H1 (cell line): ENCODE measurements around the gene CNDP1. TPM values are rescaled to one million over a fixed set of nuclear protein-coding genes. Genes with fewer than 3 reads are reported as not detected.

ENCODE experiments used
- CTCF ChIA-PET: fragments of 300-600 bp; sonication (Branson Sonifier 250); formaldehyde crosslinking; loops from one replicate; lab custom pipeline; 2021; ENCODE audit not compliant: partially characterized antibody; lab: Charles Lee
- POLR2A ChIA-PET: fragments of 300-600 bp; sonication (Branson Sonifier 250); formaldehyde crosslinking; loops from one replicate; lab custom pipeline; 2021; ENCODE audit warnings: inconsistent platforms; ENCODE audit not compliant: partially characterized antibody; lab: Charles Lee
- DNase-seq, 2 experiments: peaks; one replicate each; pipeline versions ENCODE4 v3.0.0 to v3.0.0-alpha.2; 2010 to 2022; ENCODE audit warnings: low spot score in 2 of 2, low read depth in 1 of 2, mixed read lengths in 1 of 2
- FAIRE-seq: peaks from 2 replicates; lab custom pipeline; 2011; peaks lifted over from hg19 to GRCh38; lab: Jason Lieb, UNC
- H2AFZ ChIP-seq: 2 replicates; pipeline ENCODE4 v1.8.1; 2012; ENCODE audit warnings: low read length, inconsistent platforms
- H2AK5ac ChIP-seq: 2 replicates; pipeline ENCODE4 v1.6.1; 2013; ENCODE audit warnings: low read depth, low read length
- H2BK120ac ChIP-seq: replicated peaks from 2 replicates; pipeline ENCODE3; 2013; ENCODE audit warnings: low read depth, low read length, inconsistent platforms
- H2BK12ac ChIP-seq: 2 replicates; pipeline ENCODE4 v1.6.1; 2013; ENCODE audit warnings: low read depth, low read length
- H2BK15ac ChIP-seq: 2 replicates; pipeline ENCODE4 v1.6.1; 2013; ENCODE audit warnings: low read length
- H2BK20ac ChIP-seq: 2 replicates; pipeline ENCODE4 v1.6.1; 2013; ENCODE audit warnings: low read length
- H2BK5ac ChIP-seq: 2 replicates; pipeline ENCODE4 v1.6.1; 2013; ENCODE audit warnings: low read depth, low read length
- H3K14ac ChIP-seq: 2 replicates; pipeline ENCODE4 v1.6.1; 2013; ENCODE audit warnings: inconsistent platforms; ENCODE audit not compliant: insufficient read length
- H3K18ac ChIP-seq: 2 replicates; pipeline ENCODE4 v1.6.1; 2013; ENCODE audit warnings: low read length; ENCODE audit errors: extremely low read depth
- H3K23ac ChIP-seq: 2 replicates; pipeline ENCODE4 v1.6.1; 2013; ENCODE audit warnings: inconsistent platforms; ENCODE audit not compliant: insufficient read length
- H3K23me2 ChIP-seq: 2 replicates; pipeline ENCODE4 v1.6.1; 2013; ENCODE audit warnings: low read depth, low read length
- H3K27ac ChIP-seq: 2 replicates; pipeline ENCODE4 v1.6.1; 2011; ENCODE audit warnings: low read depth, low read length, inconsistent platforms
- H3K27me3 ChIP-seq, 4 experiments: replicated peaks in 1 of 4; 1 replicate in 1 of 4; 2 replicates in 3 of 4; pipeline versions ENCODE4 v1.6.1 to v1.8.1; 2011 to 2013; ENCODE audit warnings: low read length in 3 of 4, mild to moderate bottlenecking in 3 of 4, inconsistent platforms in 2 of 4, mixed read lengths in 2 of 4, moderate library complexity in 1 of 4; ENCODE audit not compliant: control insufficient read depth in 3 of 4, insufficient read depth in 3 of 4; ENCODE audit errors: extremely low read depth in 1 of 4
- H3K36me3 ChIP-seq, 4 experiments: 2 replicates each; pipeline versions ENCODE4 v1.6.1 to v1.8.1; 2011 to 2013; ENCODE audit warnings: mild to moderate bottlenecking in 4 of 4, low read length in 3 of 4, moderate library complexity in 2 of 4, control low read depth in 1 of 4, inconsistent platforms in 1 of 4; ENCODE audit not compliant: insufficient read depth in 4 of 4, control insufficient read depth in 2 of 4
- H3K4ac ChIP-seq: replicated peaks from 2 replicates; pipeline ENCODE3; 2013; ENCODE audit warnings: low read length, low read depth, mixed read lengths, inconsistent platforms; ENCODE audit not compliant: insufficient read length
- H3K4me1 ChIP-seq, 4 experiments: replicated peaks in 1 of 4; 1 replicate in 1 of 4; 2 replicates in 3 of 4; pipeline versions ENCODE4 v1.6.1 to v1.8.1; 2011 to 2013; ENCODE audit warnings: low read length in 3 of 4, inconsistent platforms in 2 of 4, mixed read lengths in 1 of 4; ENCODE audit not compliant: insufficient read depth in 4 of 4, control insufficient read depth in 3 of 4
- H3K4me2 ChIP-seq, 2 experiments: 2 replicates each; pipeline versions ENCODE4 v1.6.1 to v1.8.1; 2011 to 2013; ENCODE audit warnings: low read depth in 2 of 2, low read length in 2 of 2, control low read depth in 1 of 2, inconsistent platforms in 1 of 2, mild to moderate bottlenecking in 1 of 2; ENCODE audit not compliant: insufficient read depth in 1 of 2
- H3K4me3 ChIP-seq, 4 experiments: fragments of 200-600, 300-600 bp in 1 of 4; sonication (generic), shearing (Covaris generic), sonication (Bioruptor Twin) in 1 of 4; 2 replicates each; pipeline versions ENCODE4 v1.5.1 to v1.8.1; 2011 to 2016; ENCODE audit warnings: low read length in 4 of 4, low read depth in 3 of 4, control low read depth in 2 of 4, inconsistent platforms in 2 of 4, mild to moderate bottlenecking in 2 of 4, mixed read lengths in 1 of 4, moderate library complexity in 1 of 4; ENCODE audit not compliant: insufficient read depth in 2 of 4; ENCODE audit errors: extremely low read depth in 1 of 4
- H3K56ac ChIP-seq: replicated peaks from 2 replicates; pipeline ENCODE3; 2013; ENCODE audit warnings: low read depth, mild to moderate bottlenecking, mixed read lengths, low read length, inconsistent platforms; ENCODE audit not compliant: insufficient read length
- H3K79me1 ChIP-seq: 2 replicates; pipeline ENCODE4 v1.6.1; 2013; ENCODE audit warnings: low read depth, low read length, control low read depth
- H3K79me2 ChIP-seq, 2 experiments: 2 replicates each; pipeline versions ENCODE4 v1.6.1 to v1.8.1; 2012 to 2013; ENCODE audit warnings: low read length in 2 of 2, mild to moderate bottlenecking in 2 of 2, inconsistent platforms in 1 of 2; ENCODE audit not compliant: insufficient read depth in 2 of 2, control insufficient read depth in 1 of 2
- H3K9ac ChIP-seq, 4 experiments: replicated peaks in 1 of 4; 1 replicate in 1 of 4; 2 replicates in 3 of 4; pipeline versions ENCODE4 v1.6.1 to v1.8.1; 2011 to 2013; ENCODE audit warnings: low read depth in 3 of 4, low read length in 3 of 4, control low read depth in 2 of 4, mild to moderate bottlenecking in 2 of 4, moderate library complexity in 2 of 4, inconsistent platforms in 1 of 4; ENCODE audit errors: extremely low read depth in 1 of 4
- H3K9me3 ChIP-seq, 2 experiments: 2 replicates each; pipeline versions ENCODE4 v1.6.1 to v1.8.1; 2012 to 2013; ENCODE audit warnings: mild to moderate bottlenecking in 2 of 2, moderate library complexity in 2 of 2, control low read depth in 1 of 2, inconsistent platforms in 1 of 2, low read depth in 1 of 2, low read length in 1 of 2, mixed read lengths in 1 of 2; ENCODE audit not compliant: insufficient read depth in 2 of 2
- H4K20me1 ChIP-seq, 2 experiments: replicated peaks in 1 of 2; 2 replicates each; pipeline versions ENCODE3 to v1.8.1; 2011 to 2013; ENCODE audit warnings: inconsistent platforms in 2 of 2, low read length in 2 of 2, mild to moderate bottlenecking in 1 of 2; ENCODE audit not compliant: insufficient read depth in 2 of 2, control insufficient read depth in 1 of 2
- H4K5ac ChIP-seq: 2 replicates; pipeline ENCODE4 v1.6.1; 2013; ENCODE audit warnings: low read length, low read depth, mixed read lengths, inconsistent platforms; ENCODE audit not compliant: insufficient read length
- H4K8ac ChIP-seq: 2 replicates; pipeline ENCODE4 v1.8.0; 2013; ENCODE audit warnings: mild to moderate bottlenecking, moderate library complexity, low read length, inconsistent platforms; ENCODE audit not compliant: insufficient read depth; ENCODE audit errors: extremely low read depth
- H4K91ac ChIP-seq: replicated peaks from 2 replicates; pipeline ENCODE3; 2013; ENCODE audit warnings: low read length, mixed read lengths, inconsistent platforms; ENCODE audit not compliant: insufficient read length
- CBX8 ChIP-seq: fragments of 300-800, 300-1000 bp; sonication (generic); IDR thresholded peaks from 2 replicates; pipeline ENCODE4 v1.7.1; 2016; ENCODE audit warnings: low read depth, low read length, borderline replicate concordance
- CHD1 ChIP-seq: IDR thresholded peaks from 2 replicates; pipeline ENCODE4 v1.6.1; 2012; ENCODE audit warnings: low read depth, low read length, improper control_type of control experiment
- GTF2F1 ChIP-seq: IDR thresholded peaks from 2 replicates; pipeline ENCODE4 v1.6.1; 2012; ENCODE audit warnings: low read depth, low read length, improper control_type of control experiment, borderline replicate concordance
- KDM4A ChIP-seq: IDR thresholded peaks from one replicate; pipeline ENCODE4 v1.7.1; 2012; ENCODE audit warnings: low read depth, mild to moderate bottlenecking, moderate library complexity, low read length, inconsistent platforms; ENCODE audit not compliant: severe bottlenecking
- NRF1 ChIP-seq: IDR thresholded peaks from 2 replicates; pipeline ENCODE4 v1.6.1; 2011; ENCODE audit warnings: mild to moderate bottlenecking, low read depth, low read length, improper control_type of control experiment
- PHF8 ChIP-seq: fragments of 200-600 bp; sonication (generic); conservative IDR thresholded peaks from 2 replicates; pipeline ENCODE4 v1.7.1; 2012; ENCODE audit warnings: low read depth, mild to moderate bottlenecking, inconsistent platforms, low read length, moderate library complexity
- POLR2AphosphoS5 ChIP-seq: IDR thresholded peaks from 2 replicates; pipeline ENCODE4 v1.6.1; 2011; ENCODE audit warnings: low read depth, low read length
- RFX5 ChIP-seq: IDR thresholded peaks from 2 replicates; pipeline ENCODE4 v1.6.1; 2011; ENCODE audit warnings: low read depth, low read length, improper control_type of control experiment, borderline replicate concordance
- SAP30 ChIP-seq: fragments of 300-600 bp; sonication (generic); IDR thresholded peaks from 2 replicates; pipeline ENCODE4 v1.7.1; 2012; ENCODE audit warnings: low read length, moderate library complexity, mild to moderate bottlenecking, inconsistent platforms; ENCODE audit not compliant: insufficient read depth, insufficient replicate concordance
- SRF ChIP-seq: IDR thresholded peaks from 2 replicates; pipeline ENCODE4 v1.6.1; 2011; ENCODE audit warnings: mild to moderate bottlenecking, low read depth, low read length, moderate library complexity
- WGBS, 2 experiments: shearing (Covaris generic) in 1 of 2; methylation state at CpG; one replicate each; pipeline versions ENCODE4 v1.1.6 to v1.1.7; 2013 to 2015; ENCODE audit warnings: low lambda C conversion rate in 2 of 2, mixed read lengths in 2 of 2, inconsistent platforms in 1 of 2, low coverage in 1 of 2, missing lambda C conversion rate in 1 of 2; ENCODE audit not compliant: insufficient replicate concordance in 2 of 2, insufficient coverage in 1 of 2, insufficient read length in 1 of 2; ENCODE audit errors: extremely low coverage in 1 of 2, missing lambda C conversion rate in 1 of 2; 5-methylcytosine and 5-hydroxymethylcytosine counted together
- polyA plus RNA-seq, 7 experiments: library from polyadenylated mRNA; depleted of rRNA in 3 of 7; stranded (reverse) in 5 of 7; unstranded in 2 of 7; fragments of >200 nt in 5 of 7; fragments of 200-250 nt in 2 of 7; gene quantifications; 1 replicate in 5 of 7; 2 replicates in 1 of 7; 4 replicates in 1 of 7; pipeline versions ENCODE4 v1.2.1 to v1.2.3, GENCODE V29; 2011 to 2013; ENCODE audit warnings: missing spikeins in 2 of 7, mixed read lengths in 2 of 7
- total RNA-seq: library from RNA; stranded (reverse); fragmentation: NEBNext Ultra II Directional; extraction: Animal tissue kit (Norgen Biotek cat#: 25700); gene quantifications from 2 replicates; pipeline ENCODE4 v1.2.1, GENCODE V29; 2021
- TF ChIP-seq, protein P1 (sequence below), 3 experiments: IDR thresholded peaks; 1 replicate in 2 of 3; 2 replicates in 1 of 3; pipeline versions ENCODE4 v1.5.1 to v1.6.1; 2011; ENCODE audit warnings: low read length in 3 of 3, mild to moderate bottlenecking in 3 of 3, inconsistent platforms in 2 of 3, low read depth in 1 of 3, moderate library complexity in 1 of 3; ENCODE audit not compliant: insufficient read depth in 1 of 3; ENCODE audit errors: control extremely low read depth in 1 of 3

The CNDP1 gene
- total and polyA plus RNA-seq, 2 of the 8 experiments (the other 6 are each of a cell fraction or from before 2014, with no cell fraction given) = 0.09 TPM; not detected in 1

DNA sequence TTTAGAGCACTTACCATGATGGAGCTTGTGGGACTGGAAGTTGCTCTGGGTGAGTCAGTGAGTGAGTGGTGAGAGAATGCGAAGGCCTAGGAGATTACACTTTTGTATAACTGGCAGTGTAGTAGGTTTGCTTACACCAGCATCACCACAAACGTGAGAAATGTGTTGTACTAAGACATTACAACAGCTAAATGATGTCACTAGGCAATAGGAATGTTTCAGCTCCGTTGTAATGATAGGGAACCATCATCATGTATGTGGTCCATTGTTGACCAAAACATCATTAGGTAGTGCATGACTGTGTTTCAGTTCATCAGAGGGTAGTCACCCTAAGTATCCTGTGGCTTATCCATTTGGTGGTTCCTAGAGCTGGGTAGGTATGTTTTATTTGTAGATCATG, 75.2 kb downstream of the CNDP1 start:
- H3K18ac ChIP-seq = no peak overlapping the region
- CTCF ChIA-PET = interaction anchor here (1.1 kb wide), 1 partner anchor 10 kb away, joined by 3 read pairs; no protein-coding TSS in a partner anchor
- no peak overlapping the region for H4K91ac ChIP-seq
- no peak overlapping the region for H2BK20ac ChIP-seq
- no peaks in the 10 kb centered on the region for H3K9me3 ChIP-seq
- no peak overlapping the region for H3K27ac ChIP-seq
- no peak overlapping the region for H4K8ac ChIP-seq
- H3K9ac ChIP-seq = no peak overlapping the region
- POLR2A ChIA-PET = no interaction called here
- H2AK5ac ChIP-seq = no peak overlapping the region
- H3K56ac ChIP-seq = no peak overlapping the region
- no peaks in the 10 kb centered on the region for H3K27me3 ChIP-seq
- no peaks in the 10 kb centered on the region for H3K79me2 ChIP-seq
- no peaks in the 10 kb centered on the region for H3K23me2 ChIP-seq
- H2BK15ac ChIP-seq = no peak overlapping the region
- H3K4me2 ChIP-seq = no peak overlapping the region
- no peak overlapping the region for H3K4me3 ChIP-seq
- whole genome bisulfite sequencing, 2 experiments = 91% methylated on average over 3 of the region's 3 CpGs; no CpG with 5 or more reads in 1 of the 2 experiments
- H3K14ac ChIP-seq = no peak overlapping the region
- no peak overlapping the region for H3K4ac ChIP-seq
- no peak overlapping the region for H2BK120ac ChIP-seq
- H2BK12ac ChIP-seq = no peak overlapping the region
- H2AFZ ChIP-seq = no peak overlapping the region
- H3K23ac ChIP-seq = no peak overlapping the region
- FAIRE-seq (no peak), DNase-seq (no peak)
- H3K36me3 ChIP-seq = no peaks in the 10 kb centered on the region
- H4K20me1 ChIP-seq = no peaks in the 10 kb centered on the region
- H2BK5ac ChIP-seq = no peak overlapping the region
- H3K79me1 ChIP-seq = no peaks in the 10 kb centered on the region
- no peak overlapping the region for H4K5ac ChIP-seq
- no peaks in the 10 kb centered on the region for H3K4me1 ChIP-seq
- TF ChIP-seq KDM4A (no peak), POLR2AphosphoS5 (no peak), PHF8 (no peak), SRF (no peak), GTF2F1 (no peak), NRF1 (no peak), CHD1 (no peak), SAP30 (no peak), CBX8 (no peak), RFX5 (no peak)
- TF ChIP-seq, protein P1, sequence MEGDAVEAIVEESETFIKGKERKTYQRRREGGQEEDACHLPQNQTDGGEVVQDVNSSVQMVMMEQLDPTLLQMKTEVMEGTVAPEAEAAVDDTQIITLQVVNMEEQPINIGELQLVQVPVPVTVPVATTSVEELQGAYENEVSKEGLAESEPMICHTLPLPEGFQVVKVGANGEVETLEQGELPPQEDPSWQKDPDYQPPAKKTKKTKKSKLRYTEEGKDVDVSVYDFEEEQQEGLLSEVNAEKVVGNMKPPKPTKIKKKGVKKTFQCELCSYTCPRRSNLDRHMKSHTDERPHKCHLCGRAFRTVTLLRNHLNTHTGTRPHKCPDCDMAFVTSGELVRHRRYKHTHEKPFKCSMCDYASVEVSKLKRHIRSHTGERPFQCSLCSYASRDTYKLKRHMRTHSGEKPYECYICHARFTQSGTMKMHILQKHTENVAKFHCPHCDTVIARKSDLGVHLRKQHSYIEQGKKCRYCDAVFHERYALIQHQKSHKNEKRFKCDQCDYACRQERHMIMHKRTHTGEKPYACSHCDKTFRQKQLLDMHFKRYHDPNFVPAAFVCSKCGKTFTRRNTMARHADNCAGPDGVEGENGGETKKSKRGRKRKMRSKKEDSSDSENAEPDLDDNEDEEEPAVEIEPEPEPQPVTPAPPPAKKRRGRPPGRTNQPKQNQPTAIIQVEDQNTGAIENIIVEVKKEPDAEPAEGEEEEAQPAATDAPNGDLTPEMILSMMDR (IDR thresholded peaks at IDR 0.05; ENCODE audit: control extremely low read depth in 1 of 3, insufficient read depth in 1 of 3, low read depth in 1 of 3, low read length in 3 of 3) = no peak
